Right atrium auricular region (tissue), 2 donors: ENCODE measurements around the gene EMC10. TPM values are rescaled to one million over a fixed set of nuclear protein-coding genes. Genes with fewer than 3 reads are reported as not detected.

ENCODE experiments used
- DNase-seq: peaks from one replicate; pipeline ENCODE4 v3.0.0-alpha.2; 2019; ENCODE audit warnings: low spot score
- H3K27ac ChIP-seq, 2 donors: fragments of 200-600 bp; sonication (generic); 1 replicate in 1 of 2; 2 replicates in 1 of 2; pipeline ENCODE4 v1.5.1; 2016 to 2019
- H3K27me3 ChIP-seq, 2 donors: fragments of 200-600 bp; sonication (generic); one replicate each; pipeline versions ENCODE4 v1.5.1 to v1.6.0; 2017 to 2019
- H3K36me3 ChIP-seq: fragments of 200-600 bp; sonication (generic); one replicate; pipeline ENCODE4 v1.5.1; 2016
- H3K4me1 ChIP-seq, 2 donors: fragments of 200-600 bp; sonication (generic); one replicate each; pipeline versions ENCODE4 v1.5.1 to v1.6.0; 2017 to 2019
- H3K4me3 ChIP-seq, 2 donors: fragments of 200-600 bp; sonication (generic); 1 replicate in 1 of 2; 2 replicates in 1 of 2; pipeline ENCODE4 v1.5.1; 2017 to 2019; ENCODE audit warnings: mild to moderate bottlenecking in 1 of 2, moderate library complexity in 1 of 2
- H3K9me3 ChIP-seq, 2 donors: fragments of 200-600 bp; sonication (generic); one replicate each; pipeline ENCODE4 v1.5.1; 2019
- CTCF ChIP-seq, 2 donors: fragments of 200-600 bp; sonication (generic); IDR thresholded peaks; one replicate each; pipeline ENCODE4 v1.5.1; 2019; ENCODE audit warnings: antibody characterized with exemption in 2 of 2
- total RNA-seq, 2 donors: library from RNA; depleted of rRNA; stranded (reverse); fragments of >200 nt; gene quantifications; one replicate each; pipeline ENCODE4 v1.1.0, GENCODE V29; 2016

Gene EMC10
- total RNA-seq, 2 donors from 2014 or later, result 94.9 to 112 TPM

- peak overlapping the region; percentile 53 to 60 for H3K4me3 ChIP-seq
- no peaks in the 10 kb centered on the region for H3K27me3 ChIP-seq
- no peaks in the 10 kb centered on the region for H3K36me3 ChIP-seq
- peak overlapping the region; percentile 87 to 94 for H3K27ac ChIP-seq
- peak in 1 of 2 donors; percentile 67 for TF ChIP-seq CTCF (IDR thresholded peaks at IDR 0.05)
- no peaks in the 10 kb centered on the region for H3K4me1 ChIP-seq
- DNase-seq, result no peak
- H3K9me3 ChIP-seq, result no peaks in the 10 kb centered on the region
Observed at GRCh38 chr19:50498219-50499056, 22.1 kb downstream of the EMC10 start.

- no peak for DNase-seq
- no peaks in the 10 kb centered on the region for H3K4me1 ChIP-seq
- peak overlapping the region; percentile 87 to 94 for H3K27ac ChIP-seq
- peak overlapping the region; percentile 53 to 60 for H3K4me3 ChIP-seq
- H3K9me3 ChIP-seq, result no peaks in the 10 kb centered on the region
- H3K36me3 ChIP-seq, result no peaks in the 10 kb centered on the region
- TF ChIP-seq CTCF (IDR thresholded peaks at IDR 0.05), result peak; percentile 11
- no peaks in the 10 kb centered on the region for H3K27me3 ChIP-seq
Observed at GRCh38 chr19:50500060-50500752, 23.9 kb downstream of the EMC10 start.

GRCh38 chr19:50500753-50501151 is 24.4 kb downstream of the EMC10 start:
- no peaks in the 10 kb centered on the region for H3K27me3 ChIP-seq
- no peak for TF ChIP-seq CTCF (IDR thresholded peaks at IDR 0.05)
- no peaks in the 10 kb centered on the region for H3K4me1 ChIP-seq
- no peaks in the 10 kb centered on the region for H3K36me3 ChIP-seq
- peak overlapping the region; percentile 53 to 60 for H3K4me3 ChIP-seq
- no peaks in the 10 kb centered on the region for H3K9me3 ChIP-seq
- no peak for DNase-seq
- H3K27ac ChIP-seq, result peak overlapping the region; percentile 87 to 94

GRCh38 chr19:50501186-50501567 is 24.9 kb downstream of the EMC10 start:
- Histone ChIP-seq H3K36me3 (no peaks in the 10 kb centered on the region), H3K27ac (peak overlapping the region; percentile 87 to 94), H3K4me1 (no peaks in the 10 kb centered on the region), H3K9me3 (no peaks in the 10 kb centered on the region), H3K27me3 (no peaks in the 10 kb centered on the region), H3K4me3 (peak overlapping the region; percentile 53 to 60)
- TF ChIP-seq CTCF (IDR thresholded peaks at IDR 0.05), result no peak
- no peak for DNase-seq

GRCh38 chr19:50501568-50502475 is 25.5 kb downstream of the EMC10 start:
- Histone ChIP-seq H3K9me3 (no peaks in the 10 kb centered on the region), H3K4me1 (no peaks in the 10 kb centered on the region), H3K27me3 (no peaks in the 10 kb centered on the region), H3K27ac (peak overlapping the region; percentile 87 to 94), H3K36me3 (no peaks in the 10 kb centered on the region), H3K4me3 (peak overlapping the region; percentile 53 to 60)
- no peak for DNase-seq
- TF ChIP-seq CTCF (IDR thresholded peaks at IDR 0.05), result no peak
